HG03520 (cell line): ENCODE measurements around the gene CHMP1A.

ENCODE experiments used
- ATAC-seq: cut with Tn5 transposase; IDR thresholded peaks from one replicate; pipeline ENCODE4 v1.9.1; 2021; ENCODE audit warnings: mild to moderate bottlenecking, moderate library complexity; ENCODE audit not compliant: unreplicated experiment

The CHMP1A gene

GRCh38 chr16:89607453-89607852 is 50.1 kb downstream of the CHMP1A start:
- ATAC-seq, result no peak

DNA sequence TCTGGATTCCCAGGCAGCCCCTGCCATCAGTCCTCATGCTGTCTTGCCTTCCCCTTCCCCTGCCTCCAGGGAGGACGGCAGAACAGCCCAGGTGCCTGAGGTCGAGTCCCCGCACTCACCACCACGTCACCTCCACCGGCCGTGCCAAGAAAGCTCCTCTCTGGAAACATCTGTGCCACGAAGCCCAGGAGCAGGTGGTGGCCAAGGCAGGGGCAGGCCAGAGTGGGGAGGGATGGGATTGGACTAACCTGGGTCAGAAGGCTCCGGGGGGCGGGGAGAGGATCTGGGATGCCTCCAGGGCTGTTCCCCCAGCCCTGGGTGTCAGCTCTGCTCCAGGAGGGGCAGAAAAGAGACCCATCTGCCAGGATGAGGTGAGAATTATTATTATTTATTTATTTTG is 51.5 kb downstream of the CHMP1A start:
- no peak for ATAC-seq

DNA sequence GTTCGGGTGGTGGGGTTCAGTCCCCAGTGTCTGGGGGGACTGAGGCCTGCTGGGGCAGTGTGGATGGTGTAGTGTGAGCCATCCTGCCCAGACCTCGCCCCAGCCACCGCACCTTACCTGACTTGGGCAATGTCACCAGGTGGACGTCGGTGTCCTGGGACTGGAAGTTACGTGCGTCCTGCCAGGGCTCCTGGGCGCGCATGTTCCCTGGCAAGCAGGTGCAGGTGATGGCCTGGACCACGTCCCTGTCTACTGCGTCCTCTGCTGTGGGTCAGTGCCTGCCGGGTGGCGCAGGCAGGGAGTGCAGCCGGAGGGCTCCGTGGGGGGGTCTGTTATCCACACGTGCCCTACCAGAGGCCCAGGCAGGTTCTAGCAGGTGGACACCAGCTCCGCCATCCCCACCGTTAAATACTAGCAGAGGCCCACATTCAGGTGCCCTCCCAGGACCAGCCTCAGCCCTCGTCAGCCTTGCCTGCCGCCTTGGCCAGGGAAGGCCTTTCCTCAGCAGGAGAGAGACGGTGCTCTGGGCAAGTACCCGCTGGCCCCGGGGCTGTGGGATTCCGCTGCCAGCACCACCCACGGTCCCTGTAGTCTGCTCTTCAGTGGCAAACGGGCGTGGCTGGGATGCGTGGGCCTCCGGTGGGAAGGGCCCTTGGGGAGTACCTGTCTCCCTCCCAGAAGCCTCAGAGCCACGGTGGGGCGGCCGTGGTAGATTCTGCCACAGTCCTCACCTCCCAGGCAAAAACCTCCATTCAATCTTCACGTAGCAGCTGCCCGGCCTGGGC is 52.1 kb downstream of the CHMP1A start:
- no peak for ATAC-seq

DNA sequence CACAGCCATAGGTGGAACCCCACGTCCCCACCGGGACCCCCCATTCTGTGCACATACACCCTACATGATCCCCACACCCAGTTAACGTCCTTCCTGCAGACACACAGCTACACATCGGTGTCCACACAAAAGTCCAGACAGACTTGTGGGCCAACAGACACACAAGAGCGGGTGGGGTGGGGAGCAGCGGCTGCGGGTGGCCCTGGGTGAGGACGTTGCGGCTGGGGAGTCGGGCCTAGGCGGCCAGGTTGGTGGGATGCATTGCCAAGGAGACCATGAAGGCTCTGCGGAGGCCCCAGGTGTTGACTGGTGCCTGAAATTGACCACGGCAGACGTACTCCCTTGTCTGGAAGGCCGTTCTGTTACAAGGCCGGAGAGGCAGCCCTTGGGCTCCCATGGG is 52.7 kb downstream of the CHMP1A start:
- ATAC-seq, result no peak

- ATAC-seq, result no peak
These were observed 54.4 kb downstream of the CHMP1A start for GRCh38 chr16:89602952-89603590.

- no peak for ATAC-seq
These were observed 55.1 kb downstream of the CHMP1A start for GRCh38 chr16:89602273-89602951.

DNA sequence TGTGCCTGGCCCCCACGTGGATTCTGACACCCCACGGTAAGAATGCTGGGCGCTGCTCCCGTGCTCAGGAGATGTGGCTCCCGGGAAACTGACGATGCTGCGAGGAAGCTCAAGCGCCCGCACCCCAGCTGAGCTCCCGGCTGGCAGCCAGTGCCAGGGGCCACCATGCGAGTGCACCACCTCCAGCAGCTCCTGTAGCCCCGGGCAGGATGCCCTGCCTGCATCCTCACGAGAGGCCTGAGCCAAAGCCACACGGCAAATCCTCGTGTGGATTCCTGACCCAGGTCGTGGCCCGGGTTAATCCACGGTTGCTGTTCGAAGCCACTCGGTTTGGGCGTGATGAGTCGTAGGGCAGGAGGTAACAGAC is 55.6 kb downstream of the CHMP1A start:
- no peak for ATAC-seq

DNA sequence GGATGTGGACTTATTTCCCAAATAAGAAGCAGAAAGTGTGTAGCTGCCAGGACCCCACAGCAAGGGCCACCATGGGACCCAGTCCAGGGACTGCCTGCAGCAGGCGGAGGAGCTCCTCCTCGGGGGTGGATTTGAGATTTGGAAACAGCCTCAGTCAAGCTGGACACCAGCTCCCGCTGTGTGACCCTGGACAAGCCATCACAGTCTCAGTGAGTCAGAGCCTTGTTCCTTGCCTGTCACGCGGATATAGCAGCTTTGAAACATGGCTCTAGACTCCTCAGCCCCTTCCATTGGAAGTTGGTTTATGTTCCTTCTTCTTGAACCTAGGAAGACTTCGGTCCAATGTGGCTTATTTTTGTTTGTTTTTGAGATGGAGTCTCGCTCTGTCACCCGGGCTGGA is 56.6 kb downstream of the CHMP1A start:
- no peak for ATAC-seq

GRCh38 chr16:89600427-89600826 is 57.1 kb downstream of the CHMP1A start:
- no peak for ATAC-seq

GRCh38 chr16:89599902-89600301 is 57.6 kb downstream of the CHMP1A start:
- no peak for ATAC-seq

GRCh38 chr16:89599451-89599858 is 58.1 kb downstream of the CHMP1A start:
- ATAC-seq, result no peak

DNA sequence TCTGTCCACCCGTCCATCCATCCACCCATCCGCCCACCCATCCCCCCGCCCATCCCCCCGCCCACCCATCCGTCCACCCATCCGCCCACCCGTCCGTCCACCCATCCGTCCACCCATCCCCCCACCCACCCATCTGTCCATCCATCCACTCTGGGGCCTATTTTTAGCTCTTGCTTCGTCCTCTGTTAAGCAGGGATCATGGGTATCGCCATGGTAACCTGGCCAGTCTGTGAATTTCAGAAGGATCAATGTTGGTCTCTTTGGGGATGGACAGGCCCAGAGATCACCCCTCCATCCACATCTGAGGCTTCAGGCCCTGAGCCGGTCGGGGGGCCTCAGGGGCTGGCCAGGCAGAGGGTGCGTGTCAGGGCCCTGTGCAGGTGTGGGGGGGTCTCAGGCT is 59.3 kb downstream of the CHMP1A start:
- no peak for ATAC-seq

DNA sequence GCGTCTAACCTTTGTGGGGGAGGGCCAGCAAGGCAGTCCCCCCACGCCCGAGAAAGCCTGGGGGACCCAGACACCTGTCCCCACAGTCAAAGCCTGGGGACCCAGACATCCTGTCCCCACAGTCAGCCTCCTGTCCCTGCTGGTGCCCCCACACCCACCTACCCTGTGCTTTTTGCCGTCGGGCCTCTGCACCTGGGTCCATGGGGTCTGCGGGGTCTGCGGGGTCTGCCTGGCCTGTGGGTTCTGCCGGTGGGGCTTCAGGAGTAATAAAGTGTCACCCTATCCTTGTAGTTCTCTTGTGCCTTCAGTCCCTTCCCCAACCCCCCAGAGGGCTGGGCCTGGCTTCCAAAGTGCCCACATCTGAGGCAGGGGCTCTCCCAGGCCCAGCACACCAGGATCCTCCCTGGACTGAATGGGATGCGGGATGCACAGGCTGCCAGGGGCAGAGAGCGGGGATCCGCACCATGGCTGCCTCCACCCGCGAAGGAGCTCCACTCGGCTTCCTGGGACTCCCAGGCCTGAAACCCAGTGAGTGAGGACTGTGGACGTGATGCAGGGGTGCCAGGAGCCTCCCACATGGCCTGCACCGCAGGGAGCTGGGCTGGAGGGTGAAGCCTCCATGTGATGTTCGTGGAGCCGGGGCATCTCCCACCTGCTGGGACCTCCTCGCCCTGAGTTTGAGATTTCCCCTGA is 60.4 kb downstream of the CHMP1A start:
- no peak for ATAC-seq

DNA sequence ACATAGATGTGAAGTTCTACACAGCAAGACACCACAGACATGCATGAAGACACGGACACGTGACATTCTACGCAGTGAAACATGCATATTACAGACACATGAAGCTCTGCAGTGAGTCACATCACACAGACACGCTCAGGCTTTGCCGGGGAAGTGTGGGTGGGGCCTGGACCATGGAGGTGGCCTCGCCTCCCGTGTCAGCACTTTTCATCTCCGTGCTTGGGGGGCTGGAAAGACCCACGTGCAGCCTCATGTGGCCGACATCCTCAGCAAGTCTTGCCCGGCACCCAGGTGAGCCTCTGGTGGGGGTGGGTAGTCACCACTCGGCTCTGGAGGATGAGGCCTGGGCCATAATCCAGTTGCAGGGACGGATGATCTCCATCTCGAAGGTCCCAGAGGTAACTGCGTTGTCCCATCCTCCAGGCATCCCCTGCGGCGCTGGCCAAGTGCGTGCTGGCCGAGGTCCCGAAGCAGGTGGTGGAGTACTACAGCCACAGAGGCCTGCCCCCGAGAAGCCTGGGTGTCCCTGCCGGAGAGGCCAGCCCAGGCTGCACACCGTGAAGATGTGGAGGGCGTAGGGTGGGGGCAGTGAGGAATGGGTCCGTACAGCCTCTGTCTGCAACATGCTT is 61.3 kb downstream of the CHMP1A start:
- ATAC-seq, result no peak

DNA sequence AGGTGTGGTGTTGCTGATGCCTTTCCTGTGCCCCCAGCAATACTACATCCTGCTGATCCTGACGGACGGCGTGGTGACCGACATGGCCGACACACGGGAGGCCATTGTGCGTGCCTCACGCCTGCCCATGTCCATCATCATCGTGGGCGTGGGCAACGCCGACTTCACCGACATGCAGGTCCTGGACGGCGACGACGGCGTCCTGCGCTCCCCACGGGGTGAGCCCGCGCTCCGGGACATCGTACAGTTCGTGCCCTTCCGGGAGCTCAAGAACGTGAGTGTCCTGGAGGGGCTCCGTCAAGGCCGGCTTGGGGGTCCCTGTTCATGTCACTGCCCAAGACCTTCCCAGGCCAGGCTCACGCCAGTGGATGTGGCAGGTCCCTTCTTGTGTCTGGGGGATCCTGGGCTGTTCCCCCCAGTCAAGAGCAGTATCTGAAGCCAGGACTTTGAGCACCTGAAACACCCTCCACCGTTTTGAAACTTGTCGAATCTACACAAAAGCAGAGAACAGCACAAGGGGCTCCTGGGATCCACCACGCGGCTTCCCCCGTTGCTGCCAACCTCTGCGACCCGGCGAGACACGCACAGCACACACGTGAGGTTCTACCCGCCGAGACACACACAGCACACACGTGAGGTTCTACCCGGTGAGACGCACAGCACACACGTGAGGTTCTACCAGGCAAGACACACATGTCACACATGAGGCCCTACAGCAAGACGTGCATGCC is 62.0 kb downstream of the CHMP1A start:
- ATAC-seq, result no peak
